ENCODE results near the gene PLA2G7. TPM values are rescaled to one million over a fixed set of nuclear protein-coding genes. Genes with fewer than 3 reads are reported as not detected.

The PLA2G7 gene
- total and polyA plus RNA-seq, 5 donors, result 0.16 to 0.71 (median 0.34) TPM

- ATAC-seq (peak; percentile 23 to 46), DNase-seq (peak; percentile 15 to 48 (median 40))
- H3K4me1 ChIP-seq (ENCODE audit: control insufficient read depth, insufficient read depth, low read length), result no peaks in the 10 kb centered on the region
- WGBS, result 93% methylated on average over 85 of the region's 85 CpGs
- intact Hi-C loops (cut with DNase I), result no loop called here
- H3K4me3 ChIP-seq (ENCODE audit: low read length), result no peak overlapping the region
- H3K27me3 ChIP-seq (ENCODE audit: control insufficient read depth, insufficient read depth), result no peaks in the 10 kb centered on the region
- no peaks in the 10 kb centered on the region for H3K9me3 ChIP-seq (ENCODE audit: control insufficient read depth, low read length)
- no peak overlapping the region for H3K27ac ChIP-seq (ENCODE audit: low read length)
Observed at GRCh38 chr6:46688117-46688965, 46.8 kb downstream of the PLA2G7 start.

DNA sequence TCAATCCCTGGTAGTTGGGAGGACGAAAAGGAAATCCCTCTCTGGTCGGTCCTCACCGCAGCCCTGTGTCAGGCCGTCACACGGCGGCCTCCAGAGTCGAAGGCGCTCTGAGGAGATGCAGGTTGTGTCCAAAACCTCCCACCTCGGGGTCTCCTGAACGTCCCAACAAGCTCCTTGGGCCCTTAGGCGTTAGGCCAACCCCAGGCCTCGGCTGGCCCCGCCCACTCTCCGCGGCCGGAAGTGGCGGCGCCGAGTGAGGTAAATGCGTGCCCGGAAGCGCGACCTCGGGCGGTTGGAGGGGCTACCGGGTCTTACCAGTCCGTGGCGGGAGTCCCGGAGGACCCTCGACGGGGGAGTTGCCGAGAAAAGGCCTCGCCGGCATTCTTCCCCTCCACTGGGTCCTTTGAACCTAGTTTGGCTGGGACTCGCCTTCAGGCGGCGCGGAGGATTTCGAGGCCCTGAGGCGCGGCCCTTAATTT lies 47.5 kb downstream of the PLA2G7 start, which contains the start of gene TDRD6:
TSS of gene TDRD6 (plus strand) at position 267 of the 479 bp plus-strand sequence. CDS start 244 bp downstream, outside the sequence.
- intact Hi-C loops (cut with DNase I), result no loop called here
- Histone ChIP-seq H3K27me3 (ENCODE audit: control insufficient read depth, insufficient read depth) (no peaks in the 10 kb centered on the region), H3K4me3 (ENCODE audit: low read length) (no peak within 1 kb of the TSS), H3K9me3 (ENCODE audit: control insufficient read depth, low read length) (no peaks in the 10 kb centered on the region), H3K4me1 (ENCODE audit: control insufficient read depth, insufficient read depth, low read length) (no peaks in the 10 kb centered on the region), H3K27ac (ENCODE audit: low read length) (no peak within 1 kb of the TSS)
- WGBS, result 88% methylated on average over 41 of the region's 41 CpGs
- ATAC-seq, result peak in 1 of 2 donors; percentile 41
- peak; percentile 8 to 63 (median 43) for DNase-seq

DNA sequence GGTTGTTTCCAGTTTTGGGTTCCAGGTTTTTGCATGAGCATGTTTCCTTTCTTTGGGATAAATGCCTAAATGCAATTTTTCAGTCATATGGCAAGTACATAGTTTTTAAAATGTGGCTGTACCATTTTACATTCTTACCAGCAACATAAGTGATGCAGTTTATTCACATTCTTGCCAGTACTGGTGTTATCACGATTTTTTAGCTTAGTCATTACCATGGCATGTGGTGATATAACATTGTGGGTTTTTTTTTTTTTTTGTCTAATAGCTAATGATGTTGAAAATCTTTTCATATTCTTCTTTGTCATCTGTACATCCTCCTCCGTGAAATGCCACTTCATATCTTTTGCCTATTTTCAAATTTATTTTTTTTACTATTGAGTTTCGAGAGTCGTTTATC lies 50.4 kb downstream of the PLA2G7 start:
- Histone ChIP-seq H3K27me3 (ENCODE audit: control insufficient read depth, insufficient read depth) (no peaks in the 10 kb centered on the region), H3K9me3 (ENCODE audit: control insufficient read depth, low read length) (no peaks in the 10 kb centered on the region), H3K4me1 (ENCODE audit: control insufficient read depth, insufficient read depth, low read length) (no peaks in the 10 kb centered on the region), H3K4me3 (ENCODE audit: low read length) (no peak overlapping the region), H3K27ac (ENCODE audit: low read length) (no peak overlapping the region)
- no peak for ATAC-seq
- intact Hi-C loops (cut with DNase I), result no loop called here
- no peak for DNase-seq
- WGBS, result 55% methylated on average over 4 of the region's 4 CpGs

DNA sequence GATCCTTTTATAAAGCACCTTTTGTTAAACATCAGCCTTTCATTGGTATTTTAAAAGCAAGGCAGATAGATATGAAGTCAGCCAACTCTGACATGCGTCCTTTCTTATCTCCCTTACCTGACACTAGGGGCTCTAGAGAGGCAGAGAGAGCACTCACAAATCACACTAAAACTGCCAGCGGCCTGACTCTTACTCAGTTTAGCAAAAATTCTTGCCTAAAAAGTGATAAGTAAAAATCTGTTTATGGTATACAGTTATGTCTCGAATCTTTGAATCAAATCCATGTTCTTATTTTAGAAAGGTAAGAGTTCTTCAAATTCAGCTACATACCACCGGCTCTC lies 57.9 kb downstream of the PLA2G7 start:
- H3K27ac ChIP-seq (ENCODE audit: low read length), result no peak overlapping the region
- intact Hi-C loops (cut with DNase I), result no loop called here
- no peaks in the 10 kb centered on the region for H3K27me3 ChIP-seq (ENCODE audit: control insufficient read depth, insufficient read depth)
- H3K4me1 ChIP-seq (ENCODE audit: control insufficient read depth, insufficient read depth, low read length), result no peaks in the 10 kb centered on the region
- no peak overlapping the region for H3K4me3 ChIP-seq (ENCODE audit: low read length)
- 62% methylated on average over 4 of the region's 4 CpGs for WGBS
- no peaks in the 10 kb centered on the region for H3K9me3 ChIP-seq (ENCODE audit: control insufficient read depth, low read length)
- no peak for DNase-seq
- ATAC-seq, result no peak

DNA sequence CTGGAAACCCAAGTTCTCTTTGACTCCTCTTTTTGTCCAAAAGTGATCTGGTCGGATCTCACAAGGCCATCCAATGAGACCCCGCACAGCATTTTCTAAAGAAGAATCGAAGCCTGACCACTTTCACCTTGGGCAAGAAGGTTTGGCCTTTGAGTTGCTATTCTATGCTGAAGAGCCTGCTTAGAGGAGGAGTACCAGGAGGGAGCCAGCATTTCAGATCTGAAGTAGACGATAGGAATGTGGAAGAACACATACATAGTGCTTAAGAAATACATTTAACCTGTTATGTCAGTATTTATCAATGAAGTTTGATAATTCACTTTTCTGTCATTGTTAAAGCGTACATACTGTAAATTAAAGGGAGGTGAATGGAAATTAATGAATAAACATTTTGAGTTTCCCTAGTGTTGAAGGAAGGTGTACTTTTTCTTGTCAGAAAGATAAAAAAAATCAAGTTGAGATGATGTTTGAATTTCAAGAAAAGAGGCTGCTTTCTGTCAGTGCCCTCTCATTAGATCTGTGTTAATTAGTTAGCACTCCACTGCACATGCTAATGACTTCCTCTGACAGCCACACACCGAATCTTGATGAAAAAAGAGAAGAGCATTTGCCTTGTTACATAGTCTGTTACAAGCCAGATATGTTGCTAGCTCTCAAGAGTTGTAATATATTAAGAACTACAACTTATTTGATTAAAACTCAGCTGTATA lies 58.4 kb downstream of the PLA2G7 start:
- H3K4me3 ChIP-seq (ENCODE audit: low read length), result no peak overlapping the region
- ATAC-seq (no peak), DNase-seq (no peak)
- WGBS, result 89% methylated on average over 6 of the region's 6 CpGs
- no peak overlapping the region for H3K27ac ChIP-seq (ENCODE audit: low read length)
- no peaks in the 10 kb centered on the region for H3K27me3 ChIP-seq (ENCODE audit: control insufficient read depth, insufficient read depth)
- intact Hi-C loops (cut with DNase I), result no loop called here
- H3K4me1 ChIP-seq (ENCODE audit: control insufficient read depth, insufficient read depth, low read length), result no peaks in the 10 kb centered on the region
- H3K9me3 ChIP-seq (ENCODE audit: control insufficient read depth, low read length), result no peaks in the 10 kb centered on the region

- DNase-seq (no peak), ATAC-seq (no peak)
- Histone ChIP-seq H3K27me3 (ENCODE audit: control insufficient read depth, insufficient read depth) (no peaks in the 10 kb centered on the region), H3K9me3 (ENCODE audit: control insufficient read depth, low read length) (no peaks in the 10 kb centered on the region), H3K4me3 (ENCODE audit: low read length) (no peak overlapping the region), H3K4me1 (ENCODE audit: control insufficient read depth, insufficient read depth, low read length) (no peaks in the 10 kb centered on the region), H3K27ac (ENCODE audit: low read length) (no peak overlapping the region)
- WGBS, result 76% methylated on average over 1 of the region's 1 CpG
- intact Hi-C loops (cut with DNase I), result no loop called here
Observed at GRCh38 chr6:46674410-46674809, 60.8 kb downstream of the PLA2G7 start.

DNA sequence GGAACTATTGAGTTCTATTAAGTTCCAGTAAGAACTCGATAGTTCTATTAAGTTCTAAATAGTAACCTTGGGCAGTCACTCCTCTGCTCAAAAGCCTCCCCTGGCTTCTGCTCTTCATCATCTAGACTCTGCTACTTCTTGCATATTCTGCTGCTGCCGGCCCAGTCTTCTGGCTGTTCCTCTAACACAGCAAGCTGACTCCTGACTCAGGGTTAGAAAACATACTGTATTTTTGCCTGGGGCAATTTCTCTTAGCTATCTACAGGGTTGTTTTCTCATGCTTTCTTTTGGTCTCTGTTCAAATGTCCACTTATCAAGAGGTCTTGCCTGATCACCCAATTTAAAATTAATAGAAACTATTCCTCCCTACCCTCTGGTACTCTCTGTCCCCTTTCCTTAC lies 67.8 kb downstream of the PLA2G7 start:
- intact Hi-C loops (cut with DNase I), result no loop called here
- 98% methylated on average over 2 of the region's 2 CpGs for WGBS

DNA sequence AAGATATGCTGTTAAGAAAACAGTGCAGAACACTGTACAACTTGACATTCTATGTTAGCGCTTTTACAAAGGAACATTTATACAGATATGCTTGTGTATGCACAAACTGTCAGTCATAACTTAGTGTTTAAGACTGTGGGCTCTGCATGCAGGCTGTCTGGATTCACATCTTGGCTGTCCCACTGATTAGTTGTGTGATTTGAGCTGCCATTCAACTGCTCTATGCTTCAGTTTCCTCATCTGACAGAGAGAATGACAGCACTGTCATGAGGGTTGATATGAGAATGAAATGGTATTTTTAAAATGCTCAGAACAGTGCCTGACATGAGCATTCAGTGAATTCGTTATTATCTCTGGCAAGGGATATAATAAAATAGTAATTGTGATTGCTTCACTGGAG lies 73.7 kb downstream of the PLA2G7 start:
- 62% methylated on average over 2 of the region's 2 CpGs for WGBS
- no peaks in the 10 kb centered on the region for H3K9me3 ChIP-seq (ENCODE audit: control insufficient read depth, low read length)
- H3K27ac ChIP-seq (ENCODE audit: low read length), result no peak overlapping the region
- ATAC-seq, result no peak
- DNase-seq, result no peak
- no peaks in the 10 kb centered on the region for H3K27me3 ChIP-seq (ENCODE audit: control insufficient read depth, insufficient read depth)
- H3K4me3 ChIP-seq (ENCODE audit: low read length), result no peak overlapping the region
- intact Hi-C loops (cut with DNase I), result no loop called here
- H3K4me1 ChIP-seq (ENCODE audit: control insufficient read depth, insufficient read depth, low read length), result no peaks in the 10 kb centered on the region

More for the DNA sequence above, 67.8 kb downstream of the PLA2G7 start:
- H3K9me3 ChIP-seq (ENCODE audit: control insufficient read depth, low read length), result no peaks in the 10 kb centered on the region
- H3K4me3 ChIP-seq (ENCODE audit: low read length), result no peak overlapping the region
- DNase-seq (no peak), ATAC-seq (no peak)
- H3K27me3 ChIP-seq (ENCODE audit: control insufficient read depth, insufficient read depth), result no peaks in the 10 kb centered on the region
- H3K4me1 ChIP-seq (ENCODE audit: control insufficient read depth, insufficient read depth, low read length), result no peaks in the 10 kb centered on the region
- H3K27ac ChIP-seq (ENCODE audit: low read length), result no peak overlapping the region

DNA sequence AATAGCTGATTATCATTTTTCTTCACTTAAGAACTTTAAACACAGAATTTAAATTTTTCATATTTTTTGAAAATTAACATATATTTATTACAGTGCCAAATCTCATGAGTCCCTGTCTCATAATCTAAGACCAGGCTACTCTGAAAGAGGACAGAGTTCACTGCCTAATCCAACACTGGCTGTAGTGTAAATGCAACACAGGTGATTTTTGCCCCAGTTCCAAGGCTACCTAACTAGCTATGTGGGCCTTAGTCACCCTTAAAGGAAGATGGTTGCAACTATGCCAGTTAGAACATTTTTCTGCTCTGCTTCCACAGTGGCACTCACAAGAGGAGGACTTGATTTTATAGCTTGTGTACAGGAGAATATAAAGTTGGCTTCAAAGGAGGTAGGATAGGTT lies 77.5 kb downstream of the PLA2G7 start:
- Histone ChIP-seq H3K9me3 (ENCODE audit: control insufficient read depth, low read length) (no peaks in the 10 kb centered on the region), H3K4me1 (ENCODE audit: control insufficient read depth, insufficient read depth, low read length) (no peaks in the 10 kb centered on the region), H3K4me3 (ENCODE audit: low read length) (no peak overlapping the region), H3K27me3 (ENCODE audit: control insufficient read depth, insufficient read depth) (no peaks in the 10 kb centered on the region), H3K27ac (ENCODE audit: low read length) (no peak overlapping the region)
- DNase-seq (no peak), ATAC-seq (no peak)
- intact Hi-C loops (cut with DNase I), result no loop called here

GRCh38 chr6:46655803-46656202 lies 79.4 kb downstream of the PLA2G7 start:
- ATAC-seq, result no peak
- DNase-seq, result no peak
- Histone ChIP-seq H3K27me3 (ENCODE audit: control insufficient read depth, insufficient read depth) (no peaks in the 10 kb centered on the region), H3K4me1 (ENCODE audit: control insufficient read depth, insufficient read depth, low read length) (no peaks in the 10 kb centered on the region), H3K4me3 (ENCODE audit: low read length) (no peak overlapping the region), H3K9me3 (ENCODE audit: control insufficient read depth, low read length) (no peaks in the 10 kb centered on the region), H3K27ac (ENCODE audit: low read length) (no peak overlapping the region)
- intact Hi-C loops (cut with DNase I), result no loop called here
- 70% methylated on average over 6 of the region's 6 CpGs for WGBS

Data from right cardiac atrium (tissue), 5 donors.